Cardiac fibroblast (primary cell): ENCODE data around the gene UCHL5.

ENCODE experiments used
- DNase-seq, 2 donors: peaks; one replicate each; pipeline versions ENCODE4 v3.0.0 to v3.0.0-alpha.2; 2010; ENCODE audit warnings: low read depth in 2 of 2
- H3K4me3 ChIP-seq, 2 donors: replicated peaks in 1 of 2; 1 replicate in 1 of 2; 2 replicates in 1 of 2; pipeline ENCODE4 v1.5.1; 2011; ENCODE audit warnings: low read depth in 2 of 2, low read length in 2 of 2, mild to moderate bottlenecking in 2 of 2, moderate library complexity in 1 of 2
- TF ChIP-seq, protein P1 (sequence below): IDR thresholded peaks from one replicate; pipeline ENCODE4 v1.5.1; 2011; ENCODE audit warnings: low read depth, mild to moderate bottlenecking, low read length, inconsistent platforms

Gene UCHL5, protein sequence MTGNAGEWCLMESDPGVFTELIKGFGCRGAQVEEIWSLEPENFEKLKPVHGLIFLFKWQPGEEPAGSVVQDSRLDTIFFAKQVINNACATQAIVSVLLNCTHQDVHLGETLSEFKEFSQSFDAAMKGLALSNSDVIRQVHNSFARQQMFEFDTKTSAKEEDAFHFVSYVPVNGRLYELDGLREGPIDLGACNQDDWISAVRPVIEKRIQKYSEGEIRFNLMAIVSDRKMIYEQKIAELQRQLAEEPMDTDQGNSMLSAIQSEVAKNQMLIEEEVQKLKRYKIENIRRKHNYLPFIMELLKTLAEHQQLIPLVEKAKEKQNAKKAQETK

GRCh38 chr1:193059282-193060114 lies at the start of gene UCHL5, which contains the start of gene RO60:
Gene UCHL5, minus strand, starts transcription at chr1:193059360. Its CDS starts 100 bp downstream, at chr1:193059260.
Gene RO60, plus strand, starts transcription at chr1:193059612. Its CDS starts 9,443 bp downstream, at chr1:193069055.
- H3K4me3 ChIP-seq, result peak within 1 kb of the TSS; percentile 78 to 97
- peak; percentile 99 for DNase-seq
- TF ChIP-seq, protein P1, sequence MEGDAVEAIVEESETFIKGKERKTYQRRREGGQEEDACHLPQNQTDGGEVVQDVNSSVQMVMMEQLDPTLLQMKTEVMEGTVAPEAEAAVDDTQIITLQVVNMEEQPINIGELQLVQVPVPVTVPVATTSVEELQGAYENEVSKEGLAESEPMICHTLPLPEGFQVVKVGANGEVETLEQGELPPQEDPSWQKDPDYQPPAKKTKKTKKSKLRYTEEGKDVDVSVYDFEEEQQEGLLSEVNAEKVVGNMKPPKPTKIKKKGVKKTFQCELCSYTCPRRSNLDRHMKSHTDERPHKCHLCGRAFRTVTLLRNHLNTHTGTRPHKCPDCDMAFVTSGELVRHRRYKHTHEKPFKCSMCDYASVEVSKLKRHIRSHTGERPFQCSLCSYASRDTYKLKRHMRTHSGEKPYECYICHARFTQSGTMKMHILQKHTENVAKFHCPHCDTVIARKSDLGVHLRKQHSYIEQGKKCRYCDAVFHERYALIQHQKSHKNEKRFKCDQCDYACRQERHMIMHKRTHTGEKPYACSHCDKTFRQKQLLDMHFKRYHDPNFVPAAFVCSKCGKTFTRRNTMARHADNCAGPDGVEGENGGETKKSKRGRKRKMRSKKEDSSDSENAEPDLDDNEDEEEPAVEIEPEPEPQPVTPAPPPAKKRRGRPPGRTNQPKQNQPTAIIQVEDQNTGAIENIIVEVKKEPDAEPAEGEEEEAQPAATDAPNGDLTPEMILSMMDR, result no peak

DNA sequence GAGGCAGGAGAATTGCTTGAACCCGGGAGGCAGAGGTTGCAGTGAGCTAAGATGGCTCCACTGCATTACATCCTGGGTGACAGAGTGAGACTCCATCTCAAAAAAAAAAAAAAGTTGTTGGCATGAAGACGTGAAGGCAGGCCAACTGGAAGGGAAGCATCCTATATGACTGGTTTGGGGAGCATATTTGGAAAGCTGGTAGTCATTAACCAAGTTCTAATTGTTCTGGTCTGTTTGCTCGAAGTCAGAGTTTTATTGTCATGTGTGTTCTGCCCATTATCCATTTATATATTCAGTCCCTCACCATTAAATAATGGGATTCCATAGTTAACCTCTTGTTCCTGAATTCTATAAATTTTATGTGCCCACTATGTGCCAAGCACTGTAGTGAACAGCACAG lies 49.3 kb upstream of the UCHL5 start:
- TF ChIP-seq, protein P1, result no peak
- DNase-seq, result no peak
- H3K4me3 ChIP-seq, result no peak overlapping the region

DNA sequence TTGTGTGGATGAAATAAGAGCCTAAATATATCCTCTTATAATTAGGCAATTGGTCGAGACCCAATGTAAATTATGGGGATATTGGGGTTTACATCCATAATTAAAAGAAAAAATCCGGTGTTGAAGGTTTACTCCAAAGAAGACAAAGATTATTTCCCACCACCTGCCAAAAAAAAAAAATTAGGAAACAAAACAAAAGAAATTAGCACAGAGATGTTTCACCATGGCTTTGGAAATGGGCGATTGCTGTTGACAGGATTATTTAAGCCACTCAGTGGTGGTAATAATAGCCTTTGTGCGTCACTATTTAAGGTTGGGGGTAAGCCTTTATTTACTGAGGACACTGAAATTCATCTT lies 46.6 kb upstream of the UCHL5 start:
- TF ChIP-seq, protein P1, result no peak
- peak overlapping the region; percentile 50 to 82 for H3K4me3 ChIP-seq
- no peak for DNase-seq

DNA sequence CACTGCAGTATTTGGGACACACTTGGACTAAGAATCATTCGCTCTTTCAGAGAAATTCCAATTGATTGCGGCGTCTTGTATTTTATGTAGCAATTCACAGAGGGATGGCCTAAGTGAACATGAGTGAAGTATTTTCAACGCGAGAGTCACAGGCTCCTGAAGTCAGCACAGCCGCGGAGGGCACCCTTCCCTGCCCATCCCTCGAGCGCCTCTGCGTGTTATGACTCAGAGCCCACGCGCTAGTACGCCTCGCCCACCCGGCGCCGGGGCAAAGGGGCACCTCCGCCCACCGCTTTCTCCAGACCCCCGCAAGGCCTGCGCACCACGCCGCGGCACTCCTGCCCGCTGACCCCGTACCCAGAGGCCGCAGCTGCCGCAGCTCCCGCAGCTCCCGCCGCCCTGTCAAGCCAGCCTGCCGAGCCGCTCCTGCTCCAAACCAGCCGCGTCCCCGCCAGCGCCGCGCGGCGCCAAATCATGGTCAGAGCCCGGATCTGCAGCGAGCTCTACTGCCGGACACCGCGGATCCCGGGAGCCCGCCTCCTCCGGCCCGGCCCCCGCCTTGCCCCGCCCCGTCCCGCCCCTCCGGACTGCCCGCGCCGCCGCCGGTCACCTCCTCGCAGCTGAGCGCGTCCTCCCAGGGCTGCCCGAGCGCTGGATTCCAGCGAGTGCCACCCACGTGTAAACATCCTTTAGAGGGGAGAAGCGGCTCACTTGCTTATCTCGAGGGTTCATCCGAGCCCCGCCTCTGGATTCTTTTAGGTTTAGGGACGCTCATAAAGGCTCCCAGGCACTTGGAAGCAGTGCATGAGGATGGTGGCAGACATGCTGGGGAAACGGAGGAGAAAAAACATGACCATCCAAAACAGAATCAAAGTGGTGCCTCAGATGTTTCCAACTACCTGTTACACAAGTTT lies 46.0 kb upstream of the UCHL5 start, which contains the start of gene GLRX2:
TSS of gene GLRX2 (minus strand) at position 508 of the 914 bp plus-strand sequence. CDS start at position 476, 32 bp downstream.
- peak within 1 kb of the TSS; percentile 74 to 82 for H3K4me3 ChIP-seq
- TF ChIP-seq, protein P1, result no peak
- DNase-seq, result peak; percentile 87 to 90

GRCh38 chr1:193104502-193104906 lies 45.3 kb upstream of the UCHL5 start:
- DNase-seq, result peak in 1 of 2 donors; percentile 47
- peak overlapping the region; percentile 74 to 82 for H3K4me3 ChIP-seq
- TF ChIP-seq, protein P1, result no peak
